ENCODE results near the gene ZNF506. TPM values are rescaled to one million over a fixed set of nuclear protein-coding genes. Genes with fewer than 3 reads are reported as not detected.

The ZNF506 gene
- polyA plus RNA-seq, 1 donor from 2014 or later, result 95.5 TPM

GRCh38 chr19:19750842-19751790, 70.4 kb downstream of the ZNF506 start:
- H3K9me2 ChIP-seq (ENCODE audit: insufficient read depth, low read length), result no peaks in the 10 kb centered on the region
- no peaks in the 10 kb centered on the region for H3F3A ChIP-seq (ENCODE audit: insufficient read depth, low read length, poor library complexity, severe bottlenecking)
- H4K20me1 ChIP-seq (ENCODE audit: insufficient read depth), result no peaks in the 10 kb centered on the region
- no peaks in the 10 kb centered on the region for H3K9me3 ChIP-seq (ENCODE audit: low read length)
- H3K27ac ChIP-seq (ENCODE audit: low read length), result no peak overlapping the region
- H3K27me3 ChIP-seq (ENCODE audit: insufficient read depth, low read depth, low read length), result no peaks in the 10 kb centered on the region
- H3K36me3 ChIP-seq (ENCODE audit: insufficient read depth, low read length), result no peaks in the 10 kb centered on the region
- H3K4me3 ChIP-seq (ENCODE audit: low read length), result no peak overlapping the region
- no peak overlapping the region for H3K4me2 ChIP-seq (ENCODE audit: low read length)
- no peak overlapping the region for H3K9ac ChIP-seq (ENCODE audit: low read length)
- H3K79me2 ChIP-seq (replicated peaks; ENCODE audit: insufficient read depth, low read length), result no peaks in the 10 kb centered on the region
- TF ChIP-seq EP300 (conservative IDR thresholded peaks at IDR 0.05; ENCODE audit: poor library complexity, severe bottlenecking), result no peak
- H2AFZ ChIP-seq (ENCODE audit: low read depth, low read length), result no peak overlapping the region

- Histone ChIP-seq H3K27ac (ENCODE audit: low read length) (no peak overlapping the region), H3K4me2 (ENCODE audit: low read length) (no peak overlapping the region), H3F3A (ENCODE audit: insufficient read depth, low read length, poor library complexity, severe bottlenecking) (no peaks in the 10 kb centered on the region), H3K4me3 (ENCODE audit: low read length) (no peak overlapping the region), H3K9me3 (ENCODE audit: low read length) (no peaks in the 10 kb centered on the region), H2AFZ (ENCODE audit: low read depth, low read length) (no peak overlapping the region), H4K20me1 (ENCODE audit: insufficient read depth) (no peaks in the 10 kb centered on the region), H3K79me2 (replicated peaks; ENCODE audit: insufficient read depth, low read length) (no peaks in the 10 kb centered on the region), H3K36me3 (ENCODE audit: insufficient read depth, low read length) (no peaks in the 10 kb centered on the region), H3K9me2 (ENCODE audit: insufficient read depth, low read length) (no peaks in the 10 kb centered on the region), H3K27me3 (ENCODE audit: insufficient read depth, low read depth, low read length) (no peaks in the 10 kb centered on the region), H3K9ac (ENCODE audit: low read length) (no peak overlapping the region)
- TF ChIP-seq, protein P1, sequence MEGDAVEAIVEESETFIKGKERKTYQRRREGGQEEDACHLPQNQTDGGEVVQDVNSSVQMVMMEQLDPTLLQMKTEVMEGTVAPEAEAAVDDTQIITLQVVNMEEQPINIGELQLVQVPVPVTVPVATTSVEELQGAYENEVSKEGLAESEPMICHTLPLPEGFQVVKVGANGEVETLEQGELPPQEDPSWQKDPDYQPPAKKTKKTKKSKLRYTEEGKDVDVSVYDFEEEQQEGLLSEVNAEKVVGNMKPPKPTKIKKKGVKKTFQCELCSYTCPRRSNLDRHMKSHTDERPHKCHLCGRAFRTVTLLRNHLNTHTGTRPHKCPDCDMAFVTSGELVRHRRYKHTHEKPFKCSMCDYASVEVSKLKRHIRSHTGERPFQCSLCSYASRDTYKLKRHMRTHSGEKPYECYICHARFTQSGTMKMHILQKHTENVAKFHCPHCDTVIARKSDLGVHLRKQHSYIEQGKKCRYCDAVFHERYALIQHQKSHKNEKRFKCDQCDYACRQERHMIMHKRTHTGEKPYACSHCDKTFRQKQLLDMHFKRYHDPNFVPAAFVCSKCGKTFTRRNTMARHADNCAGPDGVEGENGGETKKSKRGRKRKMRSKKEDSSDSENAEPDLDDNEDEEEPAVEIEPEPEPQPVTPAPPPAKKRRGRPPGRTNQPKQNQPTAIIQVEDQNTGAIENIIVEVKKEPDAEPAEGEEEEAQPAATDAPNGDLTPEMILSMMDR (IDR thresholded peaks at IDR 0.05; ENCODE audit: poor library complexity, severe bottlenecking), result no peak
- TF ChIP-seq EP300 (conservative IDR thresholded peaks at IDR 0.05; ENCODE audit: poor library complexity, severe bottlenecking) (no peak), TAF1 (IDR thresholded peaks at IDR 0.05; ENCODE audit: low read depth) (no peak), POLR2AphosphoS5 (IDR thresholded peaks at IDR 0.05) (no peak), REST (IDR thresholded peaks at IDR 0.05; ENCODE audit: borderline replicate concordance) (no peak), MXI1 (conservative IDR thresholded peaks at IDR 0.05; ENCODE audit: poor library complexity, severe bottlenecking) (no peak), EZH2 (IDR thresholded peaks at IDR 0.05; ENCODE audit: borderline replicate concordance, insufficient read depth, low read length, poor library complexity, severe bottlenecking) (no peak), RAD21 (conservative IDR thresholded peaks at IDR 0.05) (no peak), SMC3 (conservative IDR thresholded peaks at IDR 0.05; ENCODE audit: poor library complexity) (no peak)
Measured at GRCh38 chr19:19749908-19750841, 71.4 kb downstream of the ZNF506 start.
